Naive thymus-derived CD4-positive, alpha-beta T cell (primary cell): ENCODE measurements around the gene LMCD1. TPM values are rescaled to one million over a fixed set of nuclear protein-coding genes. Genes with fewer than 3 reads are reported as not detected.

ENCODE experiments used
- ATAC-seq: fragments of 150-1000 bp; cut with Tn5 transposase; 2 replicates; pipeline ENCODE4 v1.10.0; 2021; ENCODE audit warnings: mild to moderate bottlenecking, moderate library complexity
- CTCF ChIA-PET: fragments of 350-600 bp; sonication (Branson Sonifier 250); formaldehyde crosslinking; loops from one replicate; lab custom pipeline; 2021; ENCODE audit warnings: antibody characterized with exemption; lab: Charles Lee
- POLR2A ChIA-PET: fragments of 350-600 bp; sonication (Branson Sonifier 250); formaldehyde crosslinking; loops from one replicate; lab custom pipeline; 2021; ENCODE audit warnings: antibody characterized with exemption, inconsistent platforms; lab: Charles Lee
- DNase-seq, 9 donors: peaks; one replicate each; pipeline versions ENCODE4 v3.0.0 to v3.0.0-alpha.2; 2020 to 2022; ENCODE audit warnings: mixed read lengths in 1 of 9
- H3K27ac ChIP-seq: one replicate; pipeline ENCODE4 v1.7.0; 2013; ENCODE audit warnings: mild to moderate bottlenecking, low read depth, low read length, moderate library complexity
- H3K27me3 ChIP-seq, 2 donors: one replicate each; pipeline ENCODE4 v1.7.0; 2013; ENCODE audit warnings: low read length in 2 of 2, mild to moderate bottlenecking in 2 of 2, moderate library complexity in 2 of 2; ENCODE audit not compliant: control insufficient read depth in 2 of 2, insufficient read depth in 2 of 2
- H3K36me3 ChIP-seq, 3 experiments: 1 replicate in 2 of 3; 2 replicates in 1 of 3; pipeline ENCODE4 v1.7.0; 2013; ENCODE audit warnings: low read length in 3 of 3, mild to moderate bottlenecking in 3 of 3, moderate library complexity in 1 of 3; ENCODE audit not compliant: insufficient read depth in 3 of 3, control insufficient read depth in 2 of 3
- H3K4me1 ChIP-seq, 2 donors: one replicate each; pipeline ENCODE4 v1.7.0; 2013; ENCODE audit warnings: low read length in 2 of 2, mild to moderate bottlenecking in 2 of 2, moderate library complexity in 1 of 2; ENCODE audit not compliant: control insufficient read depth in 2 of 2, insufficient read depth in 2 of 2
- H3K4me3 ChIP-seq: 2 replicates; pipeline ENCODE4 v1.7.0; 2013; ENCODE audit warnings: mild to moderate bottlenecking, low read length
- H3K9me3 ChIP-seq, 3 experiments: 1 replicate in 2 of 3; 2 replicates in 1 of 3; pipeline ENCODE4 v1.7.0; 2013; ENCODE audit warnings: low read length in 3 of 3; ENCODE audit not compliant: control insufficient read depth in 2 of 3
- H3K27ac Mint-ChIP-seq, 9 donors: one replicate each; pipeline ENCODE4 v1.8.0; 2020 to 2022; ENCODE audit warnings: mixed read lengths in 9 of 9, mild to moderate bottlenecking in 8 of 9, moderate library complexity in 5 of 9, inconsistent platforms in 2 of 9
- H3K27me3 Mint-ChIP-seq, 5 donors: one replicate each; pipeline ENCODE4 v1.8.0; 2021 to 2022; ENCODE audit warnings: mixed read lengths in 5 of 5, mild to moderate bottlenecking in 1 of 5
- H3K36me3 Mint-ChIP-seq, 5 donors: one replicate each; pipeline ENCODE4 v1.8.0; 2020 to 2022; ENCODE audit warnings: mixed read lengths in 5 of 5, mild to moderate bottlenecking in 3 of 5, inconsistent platforms in 1 of 5
- H3K4me1 Mint-ChIP-seq, 7 donors: one replicate each; pipeline ENCODE4 v1.8.0; 2020 to 2022; ENCODE audit warnings: mixed read lengths in 7 of 7, mild to moderate bottlenecking in 3 of 7, inconsistent platforms in 1 of 7
- H3K4me3 Mint-ChIP-seq, 10 donors: one replicate each; pipeline ENCODE4 v1.8.0; 2020 to 2022; ENCODE audit warnings: mild to moderate bottlenecking in 10 of 10, mixed read lengths in 10 of 10, moderate library complexity in 6 of 10, inconsistent platforms in 2 of 10
- H3K9me3 Mint-ChIP-seq, 11 donors: one replicate each; pipeline ENCODE4 v1.8.0; 2020 to 2022; ENCODE audit warnings: mixed read lengths in 11 of 11, mild to moderate bottlenecking in 4 of 11, inconsistent platforms in 1 of 11, moderate library complexity in 1 of 11
- intact Hi-C, 2 donors: fragments of 100-400 bp; cut with micrococcal nuclease; formaldehyde crosslinking; loops; one replicate each; pipeline ENCODE4 v1.15.1; 2023
- polyA plus RNA-seq, 2 donors: library from polyadenylated mRNA; unstranded; fragments of 300-500 nt; fragmentation: Illumina TruSeq; gene quantifications; one replicate each; pipeline ENCODE4 v1.2.3, GENCODE V29; 2021
- total RNA-seq, 6 experiments: library from RNA in 5 of 6; stranded (reverse) in 5 of 6; gene quantifications; 1 replicate in 5 of 6; 2 replicates in 1 of 6; pipeline ENCODE4 v1.2.3 and lab custom pipeline; 2021 to 2026

LMCD1 gene
- total and polyA plus RNA-seq, 7 experiments from 2014 or later, result 0.56 TPM; not detected in 6

DNA sequence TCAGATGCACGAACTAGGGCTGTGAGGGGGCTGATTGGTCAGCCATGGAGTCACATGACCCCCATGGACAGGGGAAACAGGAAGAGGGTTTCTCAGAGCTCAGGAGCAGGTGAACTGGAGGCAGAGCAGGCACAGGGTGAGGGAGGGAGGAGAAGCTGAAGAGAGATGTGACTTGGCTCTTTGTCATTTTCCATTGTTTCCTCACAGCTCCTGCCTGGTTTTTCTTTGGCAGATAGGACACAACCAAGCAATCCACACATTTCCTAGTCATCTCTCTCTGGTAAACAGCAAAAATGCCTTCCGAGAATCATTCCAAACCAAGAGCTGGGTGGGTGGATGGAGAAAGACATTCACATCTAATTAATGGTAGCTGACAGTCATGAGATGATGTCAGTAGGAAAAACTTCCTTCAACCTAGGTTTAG lies 43.4 kb upstream of the LMCD1 start:
- H3K27ac ChIP-seq, result no peak overlapping the region
- H3K4me3 ChIP-seq, result no peak overlapping the region
- DNase-seq (no peak), ATAC-seq (no peak)
- no peaks in the 10 kb centered on the region for H3K36me3 ChIP-seq
- H3K4me1 ChIP-seq, result no peaks in the 10 kb centered on the region
- Mint-ChIP-seq H3K9me3 (peaks cover 0 to 5% (median 0%) of the 10 kb centered on the region in 11 donors), H3K27ac (no peak overlapping the region), H3K4me3 (no peak overlapping the region), H3K4me1 (peaks cover 0 to 2% (median 0%) of the 10 kb centered on the region in 7 donors), H3K27me3 (peaks cover 0 to 11% (median 3%) of the 10 kb centered on the region in 5 donors), H3K36me3 (no peaks in the 10 kb centered on the region)
- no peaks in the 10 kb centered on the region for H3K27me3 ChIP-seq
- ChIA-PET CTCF (no interaction called here), POLR2A (no interaction called here)
- intact Hi-C loops, result no loop called here
- no peaks in the 10 kb centered on the region for H3K9me3 ChIP-seq

DNA sequence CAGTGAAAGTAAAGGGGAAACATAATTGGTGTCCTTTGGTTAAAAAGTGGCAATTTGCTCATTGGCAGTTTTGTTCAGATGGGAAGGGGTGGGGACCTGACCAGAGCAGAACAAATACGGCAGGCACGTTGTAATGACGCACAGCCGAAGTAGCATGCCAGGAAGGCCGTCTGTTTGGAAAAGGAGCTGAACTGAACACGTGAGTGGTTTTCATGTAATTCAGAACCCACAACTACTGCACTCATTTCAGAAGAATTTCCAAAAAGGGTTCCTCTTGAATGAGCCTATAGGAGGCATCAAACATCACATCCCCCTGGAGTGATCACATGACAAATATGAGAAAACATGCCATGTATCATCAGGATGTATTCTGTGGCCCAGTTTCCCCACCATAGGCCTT lies 42.9 kb upstream of the LMCD1 start:
- ChIA-PET POLR2A (no interaction called here), CTCF (no interaction called here)
- no peaks in the 10 kb centered on the region for H3K27me3 ChIP-seq
- peaks cover 0 to 5% (median 0%) of the 10 kb centered on the region in 11 donors for H3K9me3 Mint-ChIP-seq
- ATAC-seq (no peak), DNase-seq (no peak)
- H3K4me1 Mint-ChIP-seq, result peaks cover 0 to 2% (median 0%) of the 10 kb centered on the region in 7 donors
- no peaks in the 10 kb centered on the region for H3K9me3 ChIP-seq
- no peaks in the 10 kb centered on the region for H3K36me3 ChIP-seq
- H3K27ac Mint-ChIP-seq, result no peak overlapping the region
- no peaks in the 10 kb centered on the region for H3K36me3 Mint-ChIP-seq
- H3K4me3 Mint-ChIP-seq, result no peak overlapping the region
- H3K27me3 Mint-ChIP-seq, result peaks cover 0 to 6% (median 2%) of the 10 kb centered on the region in 5 donors
- H3K4me3 ChIP-seq, result no peak overlapping the region
- H3K27ac ChIP-seq, result no peak overlapping the region
- intact Hi-C loops, result no loop called here
- H3K4me1 ChIP-seq, result no peaks in the 10 kb centered on the region

DNA sequence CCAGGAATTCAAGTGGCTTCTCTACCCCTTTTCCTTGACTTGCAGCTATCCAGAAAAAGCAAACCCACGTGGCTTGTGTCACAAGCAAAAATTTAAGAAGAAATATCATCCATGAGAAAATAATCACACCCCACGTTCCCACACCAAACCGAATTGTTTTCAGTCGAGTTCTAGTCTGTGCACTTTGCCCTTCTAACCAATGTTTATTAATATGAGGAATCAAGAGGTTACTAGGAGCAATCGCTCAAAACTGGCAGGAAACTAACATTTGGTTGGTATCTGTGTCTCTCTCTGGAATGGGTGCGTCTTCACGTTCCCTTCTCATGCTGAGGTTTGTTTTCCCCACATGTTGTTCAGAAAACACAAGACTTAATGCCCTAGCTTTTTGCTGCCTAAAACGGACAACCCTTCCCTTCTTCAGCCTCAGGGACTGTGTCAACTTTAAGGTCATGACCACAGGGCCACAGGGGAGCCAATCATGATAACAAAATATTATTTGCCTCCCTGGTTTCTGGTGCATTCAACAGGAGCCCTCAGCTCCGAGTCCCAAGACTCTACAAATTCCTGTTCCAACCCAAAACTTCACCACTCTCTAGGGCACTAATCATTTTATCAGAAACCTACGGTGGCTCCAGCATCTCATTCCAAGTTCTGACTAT lies 41.4 kb upstream of the LMCD1 start:
- peaks cover 0 to 10% (median 4%) of the 10 kb centered on the region in 5 donors for H3K27me3 Mint-ChIP-seq
- ATAC-seq, result no peak
- H3K27ac Mint-ChIP-seq, result no peak overlapping the region
- H3K9me3 ChIP-seq, result no peaks in the 10 kb centered on the region
- no peak for DNase-seq
- no peaks in the 10 kb centered on the region for H3K4me1 Mint-ChIP-seq
- H3K27ac ChIP-seq, result no peak overlapping the region
- H3K9me3 Mint-ChIP-seq, result peaks cover 0 to 5% (median 0%) of the 10 kb centered on the region in 11 donors
- ChIA-PET CTCF (no interaction called here), POLR2A (no interaction called here)
- intact Hi-C loops, result no loop called here
- no peaks in the 10 kb centered on the region for H3K27me3 ChIP-seq
- H3K36me3 ChIP-seq, result no peaks in the 10 kb centered on the region
- H3K4me3 Mint-ChIP-seq, result no peak overlapping the region
- no peak overlapping the region for H3K4me3 ChIP-seq
- H3K4me1 ChIP-seq, result no peaks in the 10 kb centered on the region
- no peaks in the 10 kb centered on the region for H3K36me3 Mint-ChIP-seq

DNA sequence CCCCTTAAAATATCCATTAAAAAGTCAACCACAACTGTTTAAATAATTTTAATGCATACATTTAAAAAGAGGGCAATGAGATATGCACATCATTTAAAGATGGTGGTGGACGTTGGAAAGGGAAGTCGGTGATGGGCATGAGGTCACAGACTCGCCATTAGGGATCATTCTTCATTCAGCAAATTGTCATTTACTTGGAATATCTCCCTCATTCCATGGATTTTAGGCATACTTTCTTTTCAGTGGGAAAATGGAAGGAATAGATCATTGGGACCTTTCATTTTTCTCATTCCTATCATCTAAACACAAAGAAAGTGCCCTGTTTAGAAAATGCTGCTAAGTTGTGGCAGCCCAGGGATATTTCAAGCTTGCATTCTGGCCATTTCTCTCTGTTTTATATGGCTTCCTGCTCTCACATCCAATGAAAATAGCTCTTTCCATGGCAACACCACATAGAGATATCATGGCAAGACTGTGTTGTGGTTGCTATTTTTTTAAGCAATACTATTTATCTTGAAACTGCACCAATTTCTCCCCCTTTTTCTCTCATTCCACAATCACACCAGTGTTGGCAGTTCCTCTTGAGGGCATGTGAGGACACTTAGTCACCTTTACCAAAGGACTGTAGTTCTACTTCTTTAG lies 40.7 kb upstream of the LMCD1 start:
- CTCF ChIA-PET, result no interaction called here
- no peaks in the 10 kb centered on the region for H3K36me3 Mint-ChIP-seq
- no peaks in the 10 kb centered on the region for H3K36me3 ChIP-seq
- H3K4me3 ChIP-seq, result no peak overlapping the region
- POLR2A ChIA-PET, result no interaction called here
- no peak overlapping the region for H3K27ac ChIP-seq
- no peak overlapping the region for H3K4me3 Mint-ChIP-seq
- ATAC-seq, result no peak
- H3K27me3 ChIP-seq, result no peaks in the 10 kb centered on the region
- no peak for DNase-seq
- intact Hi-C loops, result no loop called here
- no peaks in the 10 kb centered on the region for H3K9me3 ChIP-seq
- peaks cover 0 to 10% (median 4%) of the 10 kb centered on the region in 5 donors for H3K27me3 Mint-ChIP-seq
- H3K4me1 Mint-ChIP-seq, result no peaks in the 10 kb centered on the region
- H3K4me1 ChIP-seq, result no peaks in the 10 kb centered on the region
- no peak overlapping the region for H3K27ac Mint-ChIP-seq
- H3K9me3 Mint-ChIP-seq, result peaks cover 0 to 5% (median 0%) of the 10 kb centered on the region in 11 donors

DNA sequence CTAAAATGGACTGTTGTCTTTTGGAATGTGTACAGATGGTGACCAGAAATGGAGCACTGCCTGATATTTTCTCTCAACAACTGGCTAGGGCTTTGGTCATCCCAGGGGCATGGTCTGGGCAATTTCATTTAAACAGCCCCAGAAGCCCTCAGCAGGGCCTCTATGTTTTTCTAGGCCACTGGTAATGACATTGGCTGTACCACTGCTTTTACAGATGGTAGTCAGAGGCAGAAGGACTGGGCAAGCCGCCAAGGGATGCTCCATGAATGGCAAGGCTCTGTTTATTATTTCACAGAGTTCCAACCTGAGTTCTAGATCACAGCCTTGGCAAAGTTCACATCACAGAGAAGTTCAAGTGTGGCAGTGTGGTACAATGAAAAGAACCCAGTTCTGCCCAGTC lies 37.0 kb upstream of the LMCD1 start:
- DNase-seq, result no peak
- ChIA-PET CTCF (no interaction called here), POLR2A (no interaction called here)
- Histone ChIP-seq H3K4me1 (no peaks in the 10 kb centered on the region), H3K4me3 (no peak overlapping the region), H3K9me3 (no peaks in the 10 kb centered on the region), H3K36me3 (no peaks in the 10 kb centered on the region), H3K27ac (no peak overlapping the region), H3K27me3 (no peaks in the 10 kb centered on the region)
- intact Hi-C loops, result no loop called here
- H3K36me3 Mint-ChIP-seq, result no peaks in the 10 kb centered on the region
- H3K27me3 Mint-ChIP-seq, result peaks cover 3 to 31% (median 12%) of the 10 kb centered on the region in 5 donors
- ATAC-seq, result no peak
- peaks cover 0 to 1% (median 0%) of the 10 kb centered on the region in 7 donors for H3K4me1 Mint-ChIP-seq
- no peak overlapping the region for H3K27ac Mint-ChIP-seq
- H3K4me3 Mint-ChIP-seq, result no peak overlapping the region
- H3K9me3 Mint-ChIP-seq, result peaks cover 0 to 5% (median 0%) of the 10 kb centered on the region in 11 donors

DNA sequence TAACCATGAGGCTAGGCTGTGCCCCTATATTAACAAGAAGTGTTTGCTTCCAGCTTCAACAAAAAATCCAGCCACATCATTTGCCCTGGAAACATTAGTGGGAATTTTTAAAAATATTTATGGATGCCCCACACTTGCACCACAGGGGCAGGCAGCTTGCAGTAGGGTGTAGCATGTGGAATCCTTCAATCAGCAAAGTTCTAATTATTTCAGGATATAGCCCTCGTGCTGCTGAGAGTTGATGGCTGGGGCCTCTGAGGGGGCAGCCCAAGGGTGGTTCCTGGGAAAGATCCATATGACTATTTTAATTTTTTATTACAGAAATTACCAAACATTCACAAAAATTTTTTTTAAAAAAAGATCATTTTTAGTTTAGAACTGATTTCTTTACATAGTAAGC lies 35.1 kb upstream of the LMCD1 start:
- ChIA-PET POLR2A (no interaction called here), CTCF (no interaction called here)
- H3K9me3 ChIP-seq, result no peaks in the 10 kb centered on the region
- Mint-ChIP-seq H3K9me3 (peaks cover 0 to 5% (median 0%) of the 10 kb centered on the region in 11 donors), H3K27me3 (peaks cover 3 to 36% (median 12%) of the 10 kb centered on the region in 5 donors), H3K4me3 (no peak overlapping the region), H3K36me3 (no peaks in the 10 kb centered on the region), H3K4me1 (peaks cover 0 to 1% (median 0%) of the 10 kb centered on the region in 7 donors), H3K27ac (no peak overlapping the region)
- no peaks in the 10 kb centered on the region for H3K27me3 ChIP-seq
- DNase-seq (no peak), ATAC-seq (no peak)
- no peak overlapping the region for H3K4me3 ChIP-seq
- no peak overlapping the region for H3K27ac ChIP-seq
- no peaks in the 10 kb centered on the region for H3K4me1 ChIP-seq
- intact Hi-C loops, result no loop called here
- H3K36me3 ChIP-seq, result no peaks in the 10 kb centered on the region

DNA sequence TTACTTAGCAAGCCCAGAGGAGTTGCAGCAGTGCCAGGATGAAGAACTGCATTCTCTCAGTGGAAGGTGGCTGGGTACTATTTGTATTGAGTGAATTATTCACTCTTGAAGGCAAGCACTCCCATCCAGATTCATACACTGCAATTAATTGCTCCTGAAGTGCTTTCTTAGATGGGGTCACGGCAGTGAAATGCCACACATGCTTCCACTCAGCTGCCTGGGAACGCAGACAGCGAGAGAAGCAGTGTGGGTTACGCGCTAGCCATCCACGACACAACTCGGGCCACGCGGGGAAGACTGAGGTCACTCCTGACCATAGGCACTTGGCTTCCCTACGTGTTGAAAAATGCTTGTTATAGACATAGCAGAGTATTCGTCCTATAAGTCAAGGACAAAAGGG lies 30.8 kb upstream of the LMCD1 start:
- no peak overlapping the region for H3K27ac ChIP-seq
- Mint-ChIP-seq H3K36me3 (no peaks in the 10 kb centered on the region), H3K27me3 (peaks cover 3 to 26% (median 9%) of the 10 kb centered on the region in 5 donors), H3K4me3 (no peak overlapping the region), H3K4me1 (peaks cover 0 to 1% (median 0%) of the 10 kb centered on the region in 7 donors), H3K27ac (no peak overlapping the region), H3K9me3 (peaks cover 0 to 3% (median 0%) of the 10 kb centered on the region in 11 donors)
- H3K4me3 ChIP-seq, result no peak overlapping the region
- intact Hi-C loops, result no loop called here
- ChIA-PET POLR2A (no interaction called here), CTCF (no interaction called here)
- ATAC-seq, result no peak
- DNase-seq, result no peak
- H3K9me3 ChIP-seq, result no peaks in the 10 kb centered on the region
- H3K36me3 ChIP-seq, result no peaks in the 10 kb centered on the region
- H3K4me1 ChIP-seq, result no peaks in the 10 kb centered on the region
- H3K27me3 ChIP-seq, result no peaks in the 10 kb centered on the region
